Measurements from ENCODE around the gene PGC.

The PGC gene

DNA sequence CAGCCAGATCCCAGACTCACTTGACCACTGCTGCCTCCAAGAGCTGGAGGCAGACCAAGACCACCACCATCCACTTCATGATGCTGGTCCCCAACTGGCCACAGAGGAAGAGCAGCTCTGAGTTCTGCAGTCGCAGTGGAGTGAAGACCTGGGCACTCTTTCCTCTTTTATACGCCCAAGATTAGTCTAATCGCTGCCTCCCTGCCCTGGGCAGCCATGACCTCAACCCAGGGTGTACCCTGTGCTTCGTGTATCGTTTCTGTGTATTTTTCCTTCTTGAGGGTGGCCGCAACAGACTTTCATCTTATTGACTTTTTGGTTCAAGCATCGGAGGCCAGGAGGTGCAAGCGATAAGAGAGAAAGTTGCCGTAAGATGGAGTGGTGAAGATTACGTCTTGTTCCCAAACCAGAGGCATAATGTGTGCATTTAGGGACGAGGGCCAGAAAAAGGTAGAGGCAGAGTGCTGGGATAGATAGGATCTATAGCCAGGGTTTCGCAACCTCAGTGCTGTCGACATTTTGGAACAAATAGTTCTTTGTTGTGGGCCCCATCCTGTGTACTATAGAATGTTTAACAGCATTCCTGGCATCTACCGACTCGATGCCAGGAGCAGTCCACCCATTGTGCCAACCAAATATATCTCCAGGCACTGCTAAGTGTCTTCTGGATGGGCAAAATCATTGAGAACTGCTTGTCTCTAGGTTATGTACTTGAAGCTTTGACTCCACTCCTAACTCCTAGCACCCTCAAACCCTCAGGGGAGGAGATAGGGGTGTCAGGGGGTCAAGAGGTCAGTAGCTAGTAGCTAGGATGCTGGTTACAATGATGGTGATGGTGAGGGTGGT, at the start of gene PGC:
PGC (minus strand) TSS at position 142 of the 846 bp plus-strand sequence; CDS start at position 79, 63 bp downstream.
- DNase-seq (ENCODE audit: low read depth in 2 of 3, low spot score in 2 of 3), result no peak

DNA sequence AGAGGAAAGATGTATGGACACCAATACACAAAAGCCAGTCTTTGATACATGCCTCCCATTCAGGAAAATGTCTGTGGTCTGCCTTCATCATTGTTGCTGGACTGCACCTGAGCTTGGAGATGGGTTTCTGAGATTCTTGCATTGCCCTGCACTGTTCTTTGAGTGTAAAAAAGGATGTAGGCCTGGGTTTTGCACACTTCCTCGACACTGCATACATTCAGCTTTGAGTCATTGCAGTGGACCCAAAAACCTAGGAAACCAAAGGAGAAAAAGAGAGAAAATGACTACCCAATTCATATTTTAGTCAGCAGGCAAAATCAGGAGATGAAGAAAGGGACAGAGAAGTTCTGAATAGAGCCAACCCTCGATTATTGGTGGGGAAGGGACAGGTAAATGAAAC, 49.3 kb upstream of the PGC start:
- no peak for DNase-seq (ENCODE audit: low read depth in 2 of 3, low spot score in 2 of 3)

DNA sequence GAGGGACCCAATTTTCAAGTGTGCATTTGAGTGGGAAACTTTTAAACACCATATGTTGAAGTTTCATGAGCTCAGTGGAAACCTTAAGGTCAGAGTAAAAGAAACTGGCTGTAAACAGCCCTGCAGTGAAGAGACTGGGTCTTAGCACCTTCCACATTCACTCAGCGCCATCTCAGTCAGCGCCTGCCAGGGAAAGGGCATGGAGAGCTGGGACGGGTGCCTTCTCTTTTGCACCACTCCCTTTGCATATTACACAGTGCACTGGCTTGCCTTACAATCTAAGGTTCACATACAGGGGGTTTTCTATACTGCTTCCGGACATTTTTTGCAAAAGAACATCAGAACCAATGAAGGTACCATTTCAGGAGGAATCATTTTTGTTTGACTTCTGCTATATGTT, 44.8 kb upstream of the PGC start:
- no peak for DNase-seq (ENCODE audit: low read depth in 2 of 3, low spot score in 2 of 3)

DNA sequence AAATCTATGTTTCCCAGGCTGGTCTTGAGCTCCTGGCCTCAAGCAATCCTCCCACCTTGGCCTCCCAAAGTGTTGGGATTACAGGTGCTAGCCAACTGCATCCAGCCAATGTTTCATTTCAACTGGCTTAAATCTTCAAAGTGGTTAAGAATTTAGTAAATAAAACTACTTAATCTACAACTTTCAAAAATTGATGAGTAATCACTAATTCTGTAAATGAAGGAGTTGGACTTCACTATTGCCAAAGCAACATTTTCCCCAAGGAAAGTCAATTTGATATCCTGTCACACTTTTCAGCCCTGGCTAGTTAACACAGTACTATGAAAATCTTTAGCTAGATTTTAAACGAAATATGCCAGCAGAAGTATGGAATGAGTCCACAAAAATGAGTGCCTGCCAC, 44.1 kb upstream of the PGC start:
- DNase-seq (ENCODE audit: low read depth in 2 of 3, low spot score in 2 of 3), result no peak

DNA sequence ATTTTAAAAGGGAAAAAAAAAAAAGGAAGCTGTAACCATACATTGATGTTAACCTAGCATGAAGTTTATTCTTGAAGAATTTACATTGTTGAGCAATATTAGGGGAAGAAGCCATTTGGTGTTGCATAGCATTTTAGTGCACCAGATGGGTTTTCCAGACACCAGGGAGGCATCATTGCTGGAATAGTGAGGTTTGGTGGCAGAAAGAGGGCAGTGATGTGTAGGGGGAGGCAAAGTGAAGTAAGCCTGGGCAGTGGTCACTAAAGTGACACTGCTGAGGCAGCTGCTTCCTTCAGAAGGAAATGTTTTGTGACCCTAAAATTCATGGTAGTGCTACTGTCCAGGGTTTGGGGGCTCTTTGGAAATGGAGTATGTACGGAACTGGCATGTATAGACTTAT, 42.8 kb upstream of the PGC start:
- no peak for DNase-seq (ENCODE audit: low read depth in 2 of 3, low spot score in 2 of 3)

DNA sequence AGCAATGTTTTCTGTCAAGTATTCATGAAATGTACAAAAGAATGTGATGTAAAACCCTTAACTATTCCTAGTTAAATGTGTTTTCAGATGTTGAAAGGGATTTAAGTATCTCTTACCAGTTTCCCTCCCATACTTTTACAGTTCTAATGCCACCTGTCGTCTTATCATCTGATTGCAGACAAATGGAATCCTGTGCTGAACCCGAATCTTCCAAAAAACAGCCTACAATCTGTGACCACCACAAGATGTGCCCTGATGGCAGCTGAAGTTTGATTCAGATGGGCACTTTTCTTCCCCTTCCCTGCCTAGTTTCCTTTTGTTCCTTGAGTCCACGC, 42.2 kb upstream of the PGC start:
- DNase-seq (ENCODE audit: low read depth in 2 of 3, low spot score in 2 of 3), result no peak

DNA sequence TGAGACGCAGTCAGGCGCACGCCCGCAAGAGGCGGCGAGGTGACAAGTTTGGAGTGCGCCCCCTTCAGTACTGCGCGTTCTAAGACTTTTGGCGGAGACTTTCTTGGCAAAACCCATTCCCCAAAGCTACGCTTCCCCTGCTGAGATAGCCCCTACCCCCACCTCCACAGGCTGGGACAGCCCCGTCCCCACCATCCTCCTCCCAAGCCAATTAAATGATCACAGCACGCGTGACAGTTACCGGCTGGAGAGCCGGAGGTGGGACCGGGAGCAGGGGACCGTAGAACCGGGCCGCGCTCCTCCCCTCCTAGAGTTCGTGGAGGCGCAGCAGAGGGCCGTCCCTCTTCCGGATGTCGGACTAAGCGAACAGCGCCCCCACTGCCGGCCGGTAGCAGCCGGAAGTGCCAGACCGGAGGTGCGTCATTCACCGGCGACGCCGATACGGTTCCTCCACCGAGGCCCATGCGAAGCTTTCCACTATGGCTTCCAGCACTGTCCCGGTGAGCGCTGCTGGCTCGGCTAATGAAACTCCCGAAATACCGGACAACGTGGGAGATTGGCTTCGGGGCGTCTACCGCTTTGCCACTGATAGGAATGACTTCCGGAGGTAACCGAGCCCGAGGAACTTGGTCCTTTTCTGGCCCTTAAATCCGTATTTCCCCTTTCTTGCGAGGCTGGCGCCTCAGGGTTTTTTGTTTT, 40.2 kb upstream of the PGC start, which contains the start of gene TOMM6:
TOMM6 (plus strand) TSS at position 476 of the 699 bp plus-strand sequence; CDS start at position 480, 4 bp downstream.
- DNase-seq (ENCODE audit: low read depth in 2 of 3, low spot score in 2 of 3), result peak; percentile 90 to 94 (median 93)

DNA sequence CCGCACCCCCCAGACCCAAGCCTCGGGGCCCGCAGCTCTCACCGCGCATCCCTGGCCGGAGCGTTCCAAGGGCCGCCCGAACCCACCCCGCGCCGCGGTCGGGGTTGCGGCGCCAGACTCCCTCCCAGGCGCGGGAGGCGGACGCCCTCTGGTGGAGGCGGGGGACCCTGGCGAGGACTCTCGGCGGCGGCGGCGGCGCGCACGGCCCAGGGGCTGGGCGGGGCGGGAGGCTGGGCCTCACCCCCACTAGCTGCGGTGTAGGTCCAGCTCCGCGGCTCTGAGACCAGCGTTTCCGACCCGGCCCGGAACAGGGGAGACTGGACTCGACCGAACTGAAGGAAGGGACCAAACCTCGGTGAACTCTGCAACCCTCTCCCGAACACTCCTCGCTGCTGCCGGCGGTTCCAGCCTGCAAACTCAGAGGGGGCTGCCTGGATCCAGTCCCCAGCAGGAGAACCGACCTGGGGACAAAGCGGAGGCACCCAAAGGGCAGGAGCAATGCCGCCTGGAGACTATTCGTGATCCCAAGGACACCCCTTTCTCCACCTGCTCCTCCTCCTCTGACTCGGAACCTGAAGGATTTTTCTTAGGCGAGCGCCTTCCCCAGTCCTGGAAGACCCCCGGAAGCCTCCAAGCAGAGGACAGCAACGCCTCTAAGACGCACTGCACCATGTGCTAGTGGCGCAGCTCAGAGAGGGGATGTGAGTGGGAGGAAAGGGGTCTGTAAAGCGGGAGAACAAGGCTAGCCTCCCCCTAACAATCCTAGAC, 39.4 kb upstream of the PGC start:
- DNase-seq (ENCODE audit: low read depth in 2 of 3, low spot score in 2 of 3), result peak; percentile 75 to 82 (median 77)

DNA sequence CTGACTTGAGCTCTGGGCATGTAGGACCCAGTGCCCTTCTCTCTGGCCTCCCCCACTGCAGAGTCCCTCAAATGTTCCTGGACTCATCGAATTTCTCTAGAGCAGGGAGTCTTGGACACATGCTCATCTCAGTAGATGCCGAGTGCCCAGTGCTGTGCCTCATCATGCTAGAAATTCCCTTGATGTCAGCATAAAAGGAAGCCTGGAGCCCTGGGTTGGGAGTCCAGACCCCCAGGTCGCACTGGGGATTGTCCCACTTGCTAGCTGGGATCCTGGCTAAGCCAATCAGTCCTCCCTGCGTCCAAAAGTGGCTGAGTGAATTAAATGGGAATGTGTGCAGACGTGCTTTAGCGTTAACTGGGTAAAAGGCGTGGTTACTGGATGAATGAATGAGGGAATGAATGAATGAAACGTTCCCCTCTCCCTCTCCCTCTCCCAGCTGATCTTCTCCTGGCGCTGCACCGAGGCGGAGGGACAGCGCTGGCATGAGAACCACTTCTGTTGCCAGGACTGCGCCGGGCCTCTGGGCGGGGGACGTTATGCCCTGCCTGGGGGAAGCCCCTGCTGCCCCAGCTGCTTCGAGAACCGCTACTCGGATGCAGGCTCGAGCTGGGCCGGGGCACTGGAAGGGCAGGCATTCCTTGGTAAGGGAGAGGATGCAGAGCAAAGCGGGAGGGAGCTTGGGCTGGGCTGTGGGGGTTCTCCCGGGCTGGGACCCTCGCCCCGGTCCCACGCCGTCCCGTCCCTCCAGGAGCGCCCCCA, 38.7 kb upstream of the PGC start:
- DNase-seq (ENCODE audit: low read depth in 2 of 3, low spot score in 2 of 3), result no peak

DNA sequence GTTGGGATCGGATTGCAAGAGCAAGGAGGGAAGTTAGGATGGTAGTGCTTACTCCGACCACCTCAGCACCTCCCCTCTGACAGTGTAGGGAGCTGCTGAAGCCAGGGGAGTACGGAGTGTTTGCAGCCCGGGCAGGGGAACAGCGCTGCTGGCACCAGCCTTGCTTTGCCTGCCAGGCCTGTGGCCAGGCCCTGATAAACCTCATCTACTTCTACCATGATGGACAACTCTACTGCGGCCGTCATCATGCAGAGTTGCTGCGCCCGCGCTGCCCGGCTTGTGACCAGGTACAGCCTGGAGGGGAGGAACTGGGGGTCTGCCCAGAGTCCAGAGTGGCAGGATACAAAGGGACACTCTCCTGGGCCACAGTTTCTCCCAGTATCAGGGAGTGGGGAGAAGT, 38.1 kb upstream of the PGC start:
- no peak for DNase-seq (ENCODE audit: low read depth in 2 of 3, low spot score in 2 of 3)

DNA sequence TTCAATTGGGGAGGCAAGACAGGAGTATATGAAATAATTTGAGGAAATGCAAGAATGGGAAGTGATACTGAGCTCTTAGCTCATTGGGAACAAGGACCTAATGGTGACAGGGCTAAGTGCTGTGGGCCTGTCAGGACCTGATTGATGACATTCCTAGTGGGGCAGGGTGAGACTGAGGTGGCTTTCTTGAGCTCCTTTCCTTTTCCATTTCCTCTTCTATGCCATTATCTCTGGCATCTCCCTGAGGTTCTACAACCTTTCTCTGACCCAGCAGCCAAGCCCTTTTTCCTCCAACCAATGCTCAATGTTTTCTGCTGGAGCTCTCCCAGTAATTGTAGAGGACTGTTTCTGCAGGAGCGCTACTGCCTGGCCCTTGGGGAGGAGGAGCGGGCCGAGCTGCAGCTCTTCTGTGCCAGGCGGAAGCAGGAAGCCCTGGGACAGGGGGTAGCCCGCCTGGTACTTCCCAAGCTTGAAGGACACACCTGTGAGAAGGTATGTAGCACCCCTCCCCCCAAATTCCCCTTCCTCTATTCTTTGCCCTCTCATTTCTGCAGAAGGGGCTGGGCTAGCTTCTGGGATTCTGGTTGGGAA, 37.5 kb upstream of the PGC start:
- DNase-seq (ENCODE audit: low read depth in 2 of 3, low spot score in 2 of 3), result no peak

DNA sequence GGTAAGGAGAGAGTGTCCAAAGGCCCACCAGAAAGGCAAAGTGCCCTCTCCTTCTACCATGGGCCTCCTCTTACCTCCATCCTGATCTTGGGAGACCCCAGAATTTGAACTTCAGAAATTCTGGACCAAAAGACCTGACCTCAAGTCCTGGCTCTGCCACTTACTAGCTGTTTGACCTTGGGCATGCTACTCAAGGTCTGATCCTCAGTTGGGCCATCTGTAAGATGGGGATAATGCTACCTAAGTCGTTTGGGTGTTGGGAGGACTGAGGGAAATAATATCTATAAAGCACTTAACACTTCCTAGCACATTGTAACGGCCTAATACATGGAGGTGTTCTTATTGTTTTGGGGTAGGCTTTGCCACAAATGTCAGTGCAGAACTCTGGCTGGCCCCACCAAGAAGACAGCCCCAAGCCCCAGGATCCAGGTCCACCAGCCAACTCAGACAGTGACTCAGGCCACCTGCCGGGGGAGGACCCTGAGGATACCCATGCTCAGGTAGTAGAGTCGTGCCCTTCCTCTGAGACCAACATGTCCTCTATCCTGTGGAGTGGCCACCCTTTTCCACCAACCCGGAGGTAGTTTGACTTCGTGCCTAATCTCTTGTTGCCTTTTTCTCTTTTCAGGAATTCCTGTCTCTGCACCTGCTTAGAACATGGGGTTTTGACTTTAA, 36.0 kb upstream of the PGC start:
- no peak for DNase-seq (ENCODE audit: low read depth in 2 of 3, low spot score in 2 of 3)

DNA sequence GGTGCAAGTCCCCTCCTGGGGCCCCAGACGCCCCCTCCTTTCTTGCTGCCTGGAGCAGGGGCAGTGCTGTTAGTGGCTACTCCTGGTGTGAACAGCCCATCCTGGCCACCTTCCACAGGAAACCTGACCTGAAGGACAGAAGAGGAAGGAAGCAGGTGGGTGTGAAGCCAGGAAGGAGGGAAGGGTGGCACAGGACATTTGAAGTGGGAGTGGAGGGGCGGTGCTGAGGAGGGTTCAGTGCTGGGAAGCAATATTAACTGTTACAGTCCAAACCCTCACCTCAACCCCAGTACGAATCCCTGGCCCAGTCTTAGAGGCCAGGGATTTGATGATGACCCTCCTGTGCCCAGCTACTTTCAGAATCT, 34.2 kb upstream of the PGC start:
- DNase-seq (ENCODE audit: low read depth in 2 of 3, low spot score in 2 of 3), result no peak

DNA sequence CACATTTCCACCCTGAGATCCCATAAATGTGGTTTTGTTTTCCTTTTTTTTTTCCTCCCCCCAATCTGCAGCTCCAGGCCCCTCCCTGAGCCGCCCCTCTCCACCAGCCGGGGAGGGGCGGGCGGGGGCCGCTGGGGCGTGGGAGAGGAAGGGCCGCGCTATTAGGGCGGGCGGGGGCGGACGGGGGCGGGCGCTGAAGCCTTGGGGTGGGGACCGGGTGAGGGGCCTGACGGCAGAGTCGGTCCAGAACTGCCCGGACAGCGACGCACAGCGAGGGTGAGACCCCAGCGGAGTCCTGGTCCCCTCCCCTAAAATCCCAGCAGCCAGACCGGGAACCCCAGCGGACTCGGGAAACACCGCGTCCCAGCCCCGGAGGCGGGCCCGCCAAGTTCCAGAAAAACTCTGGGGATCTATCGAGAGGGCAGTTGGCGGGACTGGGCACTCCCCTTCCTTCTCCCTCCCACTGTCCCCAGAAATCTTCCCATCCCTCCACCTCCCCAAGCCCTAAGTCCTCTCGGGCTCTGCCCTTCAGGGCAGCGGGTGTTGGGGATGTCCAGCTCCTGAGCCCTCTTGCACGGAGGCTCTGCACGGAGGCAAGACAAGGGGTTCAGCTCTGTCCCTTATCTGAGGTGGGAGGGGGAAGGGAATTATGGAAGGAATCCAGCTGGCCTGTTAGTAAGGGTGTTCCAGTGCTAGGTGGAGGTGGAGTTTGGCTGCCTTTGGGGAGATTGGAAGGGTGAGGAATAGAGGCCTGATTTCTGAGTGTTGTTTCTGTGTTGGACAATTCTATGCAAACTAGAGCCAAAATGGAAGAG, 33.6 kb upstream of the PGC start, which contains the start of gene PRICKLE4:
PRICKLE4 (plus strand) TSS at position 232 of the 815 bp plus-strand sequence. CDS start 2,692 bp downstream, outside the sequence.
- DNase-seq (ENCODE audit: low read depth in 2 of 3, low spot score in 2 of 3), result no peak

DNA sequence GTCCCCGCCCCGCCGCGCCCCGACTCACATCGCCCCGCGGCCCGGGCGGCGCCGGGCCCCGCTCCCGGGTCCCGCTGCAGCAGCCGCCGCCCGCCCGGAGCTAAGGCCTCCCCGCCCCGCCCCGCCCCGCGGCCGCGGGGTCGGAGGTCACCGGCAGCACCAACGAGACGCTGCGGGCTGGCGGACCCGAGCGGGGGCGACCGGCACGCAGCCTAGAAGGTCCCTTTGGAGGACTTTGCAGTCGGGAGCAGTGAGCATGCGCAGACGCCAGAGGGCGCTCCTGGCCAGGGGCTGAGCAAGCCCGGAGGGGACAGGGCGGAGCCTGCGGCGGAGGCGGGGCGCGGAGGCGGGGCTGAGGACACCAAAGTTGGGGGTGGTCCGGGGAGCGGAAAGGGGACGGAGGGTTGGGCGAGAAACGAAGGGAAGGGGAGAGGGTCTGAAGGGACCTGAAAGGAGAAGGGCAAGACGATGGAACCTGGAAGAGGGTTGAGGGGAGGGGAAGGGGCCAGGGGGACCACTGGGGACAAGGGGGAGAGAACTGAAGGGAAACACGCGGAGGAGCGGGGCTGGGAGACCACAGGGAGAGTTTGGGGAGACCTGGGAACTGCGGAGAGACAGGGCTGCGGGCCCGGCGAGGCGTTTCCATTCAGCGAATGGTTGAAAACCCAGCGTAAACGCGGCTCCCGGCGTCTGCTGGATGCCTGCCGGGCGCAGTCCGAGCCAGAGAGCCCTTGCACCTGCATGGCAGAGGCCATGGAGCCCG, 32.8 kb upstream of the PGC start, which contains the start of gene FRS3:
FRS3 (minus strand) TSS at position 113 of the 763 bp plus-strand sequence. CDS start 2,913 bp downstream, outside the sequence.
- DNase-seq (ENCODE audit: low read depth in 2 of 3, low spot score in 2 of 3), result peak; percentile 96 to 100 (median 98)

DNA sequence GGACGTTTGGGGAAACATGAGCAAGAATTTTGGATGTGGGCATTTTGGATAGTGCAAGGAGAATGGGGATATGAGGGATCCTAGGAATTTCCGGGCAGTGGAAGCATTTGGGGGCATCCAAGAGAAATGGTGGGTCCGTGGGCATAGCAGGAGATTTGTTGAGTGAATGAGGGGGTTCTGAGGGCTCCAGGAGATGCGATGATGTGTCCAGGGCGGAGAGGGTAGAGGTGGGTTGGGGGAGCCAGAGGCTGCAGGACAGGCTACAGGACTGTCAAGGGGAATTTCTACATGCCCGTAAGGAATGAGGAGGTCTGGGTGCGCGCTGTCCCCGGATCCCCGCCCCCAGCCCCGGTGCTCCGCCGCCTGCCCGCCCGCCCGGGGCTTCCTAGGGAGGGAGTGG, 32.1 kb upstream of the PGC start:
- no peak for DNase-seq (ENCODE audit: low read depth in 2 of 3, low spot score in 2 of 3)

DNA sequence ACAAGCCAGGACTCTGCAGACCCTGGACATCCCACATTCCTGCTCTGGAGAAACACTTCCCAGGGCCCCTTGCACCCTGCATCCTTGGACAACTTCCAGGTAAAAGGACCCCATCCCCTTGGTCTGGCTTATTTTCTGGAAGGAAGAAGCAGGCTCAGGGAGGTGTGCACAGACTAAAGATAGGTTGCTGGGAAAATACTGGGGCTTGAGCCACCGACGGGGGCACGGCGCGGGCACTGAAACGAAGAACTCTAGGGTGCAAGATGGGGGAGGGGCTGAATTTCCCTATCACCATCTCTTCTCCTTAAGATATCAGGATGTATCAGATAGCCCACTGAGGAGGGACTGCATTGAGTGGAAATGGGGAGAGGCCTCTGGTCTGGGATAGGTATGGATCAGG, 31.7 kb upstream of the PGC start:
- no peak for DNase-seq (ENCODE audit: low read depth in 2 of 3, low spot score in 2 of 3)

DNA sequence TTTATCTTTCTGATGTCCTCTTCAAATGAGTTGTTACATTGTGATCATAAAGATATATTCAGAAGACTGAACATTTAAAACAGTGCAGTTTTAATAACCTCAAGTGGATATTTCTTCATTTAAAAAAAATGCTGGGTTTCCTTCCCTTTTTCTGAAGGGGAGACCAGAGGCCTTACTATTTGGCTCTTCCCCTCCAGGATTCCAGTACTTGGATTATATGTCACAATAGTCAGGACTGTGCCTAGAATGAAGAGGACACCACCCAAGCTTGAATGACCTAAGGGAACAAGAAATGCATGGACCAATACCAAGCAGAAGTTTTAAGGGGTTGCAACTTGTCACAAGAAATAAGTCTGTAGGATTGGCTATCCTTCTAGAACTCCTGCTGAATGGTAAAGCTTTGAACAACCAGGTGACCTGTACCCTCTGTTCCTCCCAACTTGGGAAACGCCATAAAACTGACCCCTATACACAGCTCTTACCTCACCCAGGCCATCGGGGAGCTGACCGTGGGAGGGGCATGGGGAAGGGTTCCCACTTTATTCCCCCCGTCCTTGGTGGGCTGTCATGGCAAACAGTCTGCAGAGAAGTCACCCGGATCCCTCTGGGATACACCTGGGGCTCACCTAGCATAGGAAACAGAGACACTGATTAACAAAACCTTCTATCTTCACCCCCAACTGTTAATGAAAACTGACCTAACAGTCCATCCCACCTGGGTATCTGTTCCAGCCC, 30.5 kb upstream of the PGC start:
- no peak for DNase-seq (ENCODE audit: low read depth in 2 of 3, low spot score in 2 of 3)

Data from activated CD8-positive, alpha-beta memory T cell treated with anti-CD3 and anti-CD28 coated beads for 48 hours (primary cell).